G401 (cell line): ENCODE results near the gene NPC1L1. TPM values are rescaled to one million over a fixed set of nuclear protein-coding genes. Genes with fewer than 3 reads are reported as not detected.

Experiments used
- DNase-seq: peaks from one replicate; pipeline ENCODE4 v3.0.0-alpha.2; 2015; ENCODE audit warnings: low spot score
- in situ Hi-C: cut with HindIII; loops from 2 replicates; pipeline ENCODE4 v1.10.0; 2016; ENCODE audit warnings: low sequenced_read_pairs, mixed read lengths
- total RNA-seq: library from RNA; depleted of rRNA; stranded (reverse); fragments of >200 nt; shearing (Covaris generic); gene quantifications from 2 replicates; pipeline ENCODE4 v1.2.3, GENCODE V29; 2014; rRNA removed

Gene NPC1L1
- total RNA-seq, result not detected in 2 replicates

- in situ Hi-C loops, result no loop called here
- DNase-seq, result no peak
These were observed at the start of gene NPC1L1 for GRCh38 chr7:44541028-44541869. Gene NPC1L1 (minus strand): TSS chr7:44541330. CDS start chr7:44541259, 71 bp downstream.

GRCh38 chr7:44590910-44591309 lies 49.8 kb upstream of the NPC1L1 start:
- in situ Hi-C loops, result no loop called here
- no peak for DNase-seq

GRCh38 chr7:44587843-44588711 lies 46.9 kb upstream of the NPC1L1 start:
- DNase-seq, result peak; percentile 50
- in situ Hi-C loops, result no loop called here

- no peak for DNase-seq
- in situ Hi-C loops, result no loop called here
These were observed 42.2 kb upstream of the NPC1L1 start for GRCh38 chr7:44583146-44583865.

- peak; percentile 98 for DNase-seq
- in situ Hi-C loops, result no loop called here
These were observed 40.9 kb upstream of the NPC1L1 start, which contains the start of gene TMED4 for GRCh38 chr7:44581879-44582603. Gene TMED4 (minus strand): TSS chr7:44582231. CDS start chr7:44582206, 25 bp downstream.

- DNase-seq, result no peak
- in situ Hi-C loops, result no loop called here
These were observed 40.1 kb upstream of the NPC1L1 start for GRCh38 chr7:44580945-44581878.

GRCh38 chr7:44576228-44576627 lies 35.1 kb upstream of the NPC1L1 start:
- DNase-seq, result no peak
- in situ Hi-C loops, result no loop called here

GRCh38 chr7:44575054-44575453 lies 33.9 kb upstream of the NPC1L1 start:
- in situ Hi-C loops, result no loop called here
- no peak for DNase-seq

- in situ Hi-C loops, result loop anchor here (25.0 kb wide), 1 partner anchor 137 kb away; no protein-coding TSS in a partner anchor
- no peak for DNase-seq
These were observed 33.2 kb upstream of the NPC1L1 start for GRCh38 chr7:44574287-44574872.

- in situ Hi-C loops, result loop anchor here (25.0 kb wide), 1 partner anchor 136 kb away; no protein-coding TSS in a partner anchor
- peak; percentile 95 for DNase-seq
These were observed 32.5 kb upstream of the NPC1L1 start, which contains the start of gene DDX56 for GRCh38 chr7:44573464-44574286. Gene DDX56 (minus strand): TSS chr7:44573908. CDS start chr7:44573895, 13 bp downstream.

GRCh38 chr7:44572771-44573170 lies 31.6 kb upstream of the NPC1L1 start:
- DNase-seq, result no peak
- in situ Hi-C loops, result loop anchor here (25.0 kb wide), 1 partner anchor 135 kb away; no protein-coding TSS in a partner anchor

- no peak for DNase-seq
- in situ Hi-C loops, result loop anchor here (25.0 kb wide), 1 partner anchor 133 kb away; no protein-coding TSS in a partner anchor
These were observed 28.8 kb upstream of the NPC1L1 start for GRCh38 chr7:44569959-44570358.

GRCh38 chr7:44568771-44569560 lies 27.8 kb upstream of the NPC1L1 start:
- no peak for DNase-seq
- in situ Hi-C loops, result loop anchor here (25.0 kb wide), 1 partner anchor 132 kb away; no protein-coding TSS in a partner anchor

GRCh38 chr7:44567884-44568283 lies 26.8 kb upstream of the NPC1L1 start:
- DNase-seq, result no peak
- in situ Hi-C loops, result loop anchor here (25.0 kb wide), 1 partner anchor 131 kb away; no protein-coding TSS in a partner anchor

- in situ Hi-C loops, result loop anchor here (25.0 kb wide), 1 partner anchor 129 kb away; no protein-coding TSS in a partner anchor
- no peak for DNase-seq
These were observed 25.6 kb upstream of the NPC1L1 start for GRCh38 chr7:44566680-44567079.
